GM10248 (cell line): ENCODE data around the gene BPIFA3.

Source experiments
- CTCF ChIA-PET: fragments of 300-600 bp; sonication (Branson Sonifier 250); formaldehyde crosslinking; extraction: SDS; loops from one replicate; lab custom pipeline; 2021; ENCODE audit warnings: antibody characterized with exemption; lab: Yijun Ruan, JAX
- POLR2A ChIA-PET: fragments of 350-650 bp; sonication (Branson Sonifier 250); formaldehyde crosslinking; extraction: SDS; loops from one replicate; lab custom pipeline; 2020; ENCODE audit warnings: antibody characterized with exemption; lab: Yijun Ruan, JAX
- DNase-seq: peaks from one replicate; pipeline ENCODE4 v3.0.0; 2012; ENCODE audit errors: extremely low spot score
- CTCF ChIP-seq: IDR thresholded peaks from 2 replicates; pipeline ENCODE4 v1.5.1; 2012; ENCODE audit warnings: mild to moderate bottlenecking, low read depth; ENCODE audit errors: extremely low read depth, missing control alignments, control extremely low read depth

The BPIFA3 gene

GRCh38 chr20:33217052-33217451, at the start of gene BPIFA3:
Gene BPIFA3 (plus strand): TSS chr20:33217352. CDS start chr20:33217537, 185 bp downstream.
- POLR2A ChIA-PET, result no interaction called here
- CTCF ChIA-PET, result no interaction called here
- TF ChIP-seq CTCF, result no peak
- no peak for DNase-seq

GRCh38 chr20:33167859-33168258, 49.3 kb upstream of the BPIFA3 start, which contains the start of gene BPIFA2:
Gene BPIFA2 (plus strand): TSS chr20:33168159. CDS start chr20:33169146, 987 bp downstream.
- ChIA-PET POLR2A (no interaction called here), CTCF (no interaction called here)
- no peak for TF ChIP-seq CTCF
- DNase-seq, result no peak

- CTCF ChIA-PET, result interaction anchor here (1.3 kb wide), 1 partner anchor 10 kb away, joined by 3 read pairs; no protein-coding TSS in a partner anchor
- POLR2A ChIA-PET, result no interaction called here
- DNase-seq, result no peak
- no peak for TF ChIP-seq CTCF
These were observed 47.9 kb upstream of the BPIFA3 start for GRCh38 chr20:33169176-33169794.

GRCh38 chr20:33172781-33173180, 44.4 kb upstream of the BPIFA3 start:
- CTCF ChIA-PET, result no interaction called here
- TF ChIP-seq CTCF, result no peak

GRCh38 chr20:33175123-33175522, 42.0 kb upstream of the BPIFA3 start:
- ChIA-PET POLR2A (no interaction called here), CTCF (no interaction called here)
- no peak for DNase-seq
- TF ChIP-seq CTCF, result no peak

More at GRCh38 chr20:33172781-33173180, 44.4 kb upstream of the BPIFA3 start:
- POLR2A ChIA-PET, result no interaction called here
- DNase-seq, result no peak

- no peak for TF ChIP-seq CTCF
- DNase-seq, result no peak
- ChIA-PET CTCF (no interaction called here), POLR2A (no interaction called here)
These were observed 41.1 kb upstream of the BPIFA3 start for GRCh38 chr20:33176101-33176500.
